ENCODE data around the gene CNOT6.

- TF ChIP-seq POLR2A (IDR thresholded peaks at IDR 0.05), result no peak
- TF ChIP-seq POLR2AphosphoS5 (IDR thresholded peaks at IDR 0.05), result no peak
These were observed 92.0 kb downstream of the CNOT6 start for GRCh38 chr5:180586204-180586603.

Data from transverse colon (tissue), 3 donors.